Urinary bladder (tissue), 4 donors: ENCODE results near the gene CUL1. TPM values are rescaled to one million over a fixed set of nuclear protein-coding genes. Genes with fewer than 3 reads are reported as not detected.
"Not testable (repeated sequence)": the region's sequence is repeated elsewhere in the genome, so short reads cannot be mapped to it uniquely, and the experiment has no call there.

Experiments
- DNase-seq: peaks from one replicate; pipeline ENCODE4 v3.0.0-alpha.2; 2015; ENCODE audit errors: extremely low spot score
- H3K27ac ChIP-seq: one replicate; pipeline ENCODE4 v1.5.1; 2013; ENCODE audit warnings: low read depth, mild to moderate bottlenecking, moderate library complexity
- H3K36me3 ChIP-seq: one replicate; pipeline ENCODE4 v1.6.1; 2013; ENCODE audit warnings: mild to moderate bottlenecking, moderate library complexity; ENCODE audit not compliant: insufficient read depth
- H3K4me1 ChIP-seq: one replicate; pipeline ENCODE4 v1.6.1; 2013; ENCODE audit warnings: mild to moderate bottlenecking, moderate library complexity; ENCODE audit not compliant: insufficient read depth
- H3K4me3 ChIP-seq: one replicate; pipeline ENCODE4 v1.5.1; 2013; ENCODE audit warnings: low read depth, low read length
- WGBS: extraction: QIAGEN DNeasy Blood & Tissue Kit; methylation state at CpG from one replicate; pipeline ENCODE4 v1.1.7; 2013; 5-methylcytosine and 5-hydroxymethylcytosine counted together
- polyA plus RNA-seq: library from polyadenylated mRNA; stranded (reverse); fragments of 200-250 nt; gene quantifications from one replicate; pipeline ENCODE4 v1.2.3, GENCODE V29; 2013
- total RNA-seq: library from RNA; depleted of rRNA; stranded (reverse); fragments of >200 nt; gene quantifications from one replicate; pipeline ENCODE4 v1.2.3, GENCODE V29; 2014
- donor health status: healthy with polysubstance abuse.
- donor health status: healthy.

The CUL1 gene
- total and polyA plus RNA-seq, 2 donors = 48.4 to 49.8 TPM

DNA sequence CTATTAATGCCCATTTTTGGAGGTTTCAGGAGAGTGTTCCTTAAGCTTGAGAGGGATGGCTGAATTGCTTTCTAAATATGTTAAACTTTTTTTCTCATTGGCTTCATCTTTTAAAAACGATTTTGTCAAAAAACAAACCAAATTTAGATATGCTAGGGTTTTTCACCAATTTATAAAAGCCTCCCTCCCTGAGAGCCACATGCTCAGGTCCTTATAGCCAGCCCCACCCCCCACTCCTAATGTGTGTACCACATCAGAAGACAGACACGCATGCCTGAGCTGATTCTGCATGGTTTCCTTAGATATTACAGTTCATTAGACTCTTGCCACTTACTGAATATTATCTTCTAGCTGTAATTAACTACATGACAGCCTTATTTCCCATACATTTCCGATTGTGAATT, 2.0 kb downstream of the CUL1 start:
- 8% methylated on average over 3 of the region's 3 CpGs for WGBS
- H3K36me3 ChIP-seq = no peaks in the 10 kb centered on the region
- H3K27ac ChIP-seq = no peak overlapping the region
- no peak for DNase-seq
- H3K4me3 ChIP-seq = no peak overlapping the region
- peaks cover 1% of the 10 kb centered on the region for H3K4me1 ChIP-seq

- Histone ChIP-seq H3K36me3 (no peaks in the 10 kb centered on the region), H3K4me3 (peak overlapping the region; percentile 13), H3K27ac (no peak overlapping the region), H3K4me1 (peaks cover 1% of the 10 kb centered on the region)
- 37% methylated on average over 1 of the region's 1 CpG for whole genome bisulfite sequencing
- no peak for DNase-seq
Observed at GRCh38 chr7:148701414-148701813, 2.7 kb downstream of the CUL1 start.

DNA sequence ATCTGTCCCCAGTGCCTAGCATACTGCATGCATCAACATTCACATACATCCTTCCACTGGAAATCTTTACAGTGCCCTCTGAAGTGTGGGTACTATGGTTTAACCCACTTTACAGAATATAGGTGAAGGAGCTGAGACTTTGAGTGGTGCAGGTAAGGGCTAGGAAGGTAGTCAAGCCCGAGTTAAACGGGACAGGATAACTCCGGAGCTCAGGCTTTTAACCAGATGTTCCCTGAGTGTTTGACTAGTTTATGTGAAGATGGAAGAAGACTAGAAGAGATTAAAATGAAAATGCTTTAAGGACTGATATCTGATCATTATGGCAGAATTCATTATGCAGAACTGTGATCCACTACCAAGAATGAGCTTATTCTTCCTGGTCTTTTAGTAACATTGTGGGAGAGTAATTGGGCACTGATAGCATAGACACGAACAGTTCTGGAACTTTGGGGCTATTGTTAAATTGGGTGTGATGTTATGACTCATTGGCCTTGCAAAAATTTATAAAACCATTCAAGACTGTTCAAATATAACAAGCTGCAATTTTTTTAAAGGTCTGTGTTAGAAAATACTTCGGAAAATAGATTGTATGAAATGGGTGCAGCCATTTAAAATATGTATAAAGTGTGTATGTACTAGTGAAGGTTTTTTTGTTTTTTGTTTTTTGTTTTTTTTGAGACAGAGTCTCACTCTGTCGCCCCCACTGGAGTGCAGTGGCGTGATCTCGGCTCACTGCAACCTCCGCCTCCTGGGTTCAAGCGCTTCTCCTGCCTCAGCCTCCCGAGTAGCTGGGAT, 4.4 kb downstream of the CUL1 start:
- Histone ChIP-seq H3K27ac (no peak overlapping the region), H3K4me1 (peaks cover 1% of the 10 kb centered on the region), H3K36me3 (no peaks in the 10 kb centered on the region), H3K4me3 (no peak overlapping the region)
- no peak for DNase-seq
- WGBS = 87% methylated on average over 11 of the region's 11 CpGs

GRCh38 chr7:148703671-148703962, 4.9 kb downstream of the CUL1 start:
- not testable (repeated sequence) for H3K4me1 ChIP-seq, H3K36me3 ChIP-seq, H3K4me3 ChIP-seq, H3K27ac ChIP-seq, DNase-seq
- 85% methylated on average over 8 of the region's 8 CpGs for WGBS

DNA sequence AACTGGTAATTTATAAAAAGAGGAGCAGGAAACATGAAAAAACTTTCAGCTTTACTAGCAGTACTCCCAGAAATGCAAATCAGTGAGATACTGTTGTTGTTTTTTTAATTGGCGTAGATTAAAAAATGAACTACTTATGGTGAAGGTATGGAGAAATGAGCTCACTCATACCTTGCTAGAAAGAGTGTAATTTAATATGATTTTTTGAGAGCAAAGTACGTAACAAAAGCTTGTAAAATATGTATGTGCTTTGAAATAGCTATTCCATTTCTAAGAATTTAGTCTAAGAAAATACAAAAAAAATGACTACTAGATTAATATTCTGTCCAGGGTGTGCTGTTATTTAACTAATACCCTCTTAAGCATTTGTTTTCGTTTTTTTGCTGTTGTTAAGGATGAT, 5.5 kb downstream of the CUL1 start:
- no peak overlapping the region for H3K27ac ChIP-seq
- H3K4me3 ChIP-seq = no peak overlapping the region
- no peak for DNase-seq
- 74% methylated on average over 3 of the region's 3 CpGs for WGBS
- H3K36me3 ChIP-seq = no peaks in the 10 kb centered on the region
- peaks cover 4% of the 10 kb centered on the region for H3K4me1 ChIP-seq

GRCh38 chr7:148704970-148705369, 6.3 kb downstream of the CUL1 start:
- DNase-seq = no peak
- H3K4me3 ChIP-seq = no peak overlapping the region
- H3K4me1 ChIP-seq = peaks cover 4% of the 10 kb centered on the region
- WGBS = 44% methylated on average over 3 of the region's 3 CpGs
- H3K27ac ChIP-seq = no peak overlapping the region
- H3K36me3 ChIP-seq = no peaks in the 10 kb centered on the region

- 76% methylated on average over 5 of the region's 5 CpGs for WGBS
- H3K36me3 ChIP-seq = no peaks in the 10 kb centered on the region
- H3K4me3 ChIP-seq = no peak overlapping the region
- no peak for DNase-seq
- H3K27ac ChIP-seq = no peak overlapping the region
- H3K4me1 ChIP-seq = peaks cover 3% of the 10 kb centered on the region
Observed at GRCh38 chr7:148706368-148706767, 7.7 kb downstream of the CUL1 start.

GRCh38 chr7:148708026-148708885, 9.6 kb downstream of the CUL1 start:
- 74% methylated on average over 7 of the region's 7 CpGs for WGBS
- no peaks in the 10 kb centered on the region for H3K36me3 ChIP-seq
- no peak for DNase-seq
- no peak overlapping the region for H3K4me3 ChIP-seq
- peaks cover 3% of the 10 kb centered on the region for H3K4me1 ChIP-seq
- H3K27ac ChIP-seq = no peak overlapping the region

GRCh38 chr7:148709014-148709413, 10.3 kb downstream of the CUL1 start:
- Histone ChIP-seq H3K4me1 (peaks cover 3% of the 10 kb centered on the region), H3K36me3 (no peaks in the 10 kb centered on the region), H3K4me3 (no peak overlapping the region), H3K27ac (no peak overlapping the region)
- no peak for DNase-seq
- whole genome bisulfite sequencing = 56% methylated on average over 6 of the region's 6 CpGs

GRCh38 chr7:148710426-148710825, 11.7 kb downstream of the CUL1 start:
- not testable (repeated sequence) for H3K27ac ChIP-seq, H3K4me1 ChIP-seq, DNase-seq, H3K36me3 ChIP-seq, H3K4me3 ChIP-seq
- 97% methylated on average over 17 of the region's 17 CpGs for WGBS

DNA sequence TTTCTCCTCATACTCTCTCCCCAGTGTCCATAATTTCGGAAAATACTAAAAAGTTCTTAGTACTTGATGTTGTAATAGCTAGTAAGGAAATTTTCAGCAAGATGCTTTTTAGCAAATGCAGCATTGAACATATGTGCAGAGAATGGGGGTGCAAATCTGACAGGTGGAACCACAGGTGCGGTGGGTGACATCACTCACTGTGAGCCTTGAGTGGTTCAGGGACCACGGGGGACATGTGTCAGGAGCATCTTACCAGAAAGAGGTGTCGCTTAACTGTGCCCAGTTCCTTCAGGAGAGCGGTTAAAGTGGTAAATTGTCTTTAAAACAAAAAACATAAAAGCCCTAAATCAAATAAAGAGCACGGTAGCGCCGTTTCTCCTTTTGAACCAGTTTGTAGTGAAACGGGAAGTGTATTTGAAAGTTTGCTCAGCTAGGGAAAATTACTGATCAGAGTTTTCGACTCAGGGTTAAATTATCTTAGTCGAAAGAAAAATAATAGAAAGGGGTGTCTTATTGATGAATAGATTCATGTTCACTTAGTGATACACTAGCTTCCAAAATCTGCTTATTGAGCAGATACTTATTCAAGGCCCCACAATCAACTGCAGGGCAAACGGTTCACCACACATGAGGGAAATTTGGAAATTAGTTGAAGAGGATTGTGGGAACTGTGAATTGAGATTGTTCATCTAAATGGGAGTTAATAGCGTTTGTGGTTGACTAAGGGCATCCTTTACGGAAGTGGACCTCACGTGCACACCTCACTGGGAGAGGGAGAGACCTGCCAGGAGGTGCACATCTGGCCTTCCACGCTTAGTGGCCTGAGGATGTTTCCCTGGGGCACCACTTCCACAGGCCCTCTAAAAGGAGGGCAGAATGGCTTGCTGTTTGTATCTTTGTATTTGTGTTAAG, 12.7 kb downstream of the CUL1 start:
- no peak for DNase-seq
- H3K36me3 ChIP-seq = no peaks in the 10 kb centered on the region
- H3K27ac ChIP-seq = no peak overlapping the region
- 85% methylated on average over 16 of the region's 16 CpGs for WGBS
- H3K4me1 ChIP-seq = peaks cover 3% of the 10 kb centered on the region
- H3K4me3 ChIP-seq = no peak overlapping the region

DNA sequence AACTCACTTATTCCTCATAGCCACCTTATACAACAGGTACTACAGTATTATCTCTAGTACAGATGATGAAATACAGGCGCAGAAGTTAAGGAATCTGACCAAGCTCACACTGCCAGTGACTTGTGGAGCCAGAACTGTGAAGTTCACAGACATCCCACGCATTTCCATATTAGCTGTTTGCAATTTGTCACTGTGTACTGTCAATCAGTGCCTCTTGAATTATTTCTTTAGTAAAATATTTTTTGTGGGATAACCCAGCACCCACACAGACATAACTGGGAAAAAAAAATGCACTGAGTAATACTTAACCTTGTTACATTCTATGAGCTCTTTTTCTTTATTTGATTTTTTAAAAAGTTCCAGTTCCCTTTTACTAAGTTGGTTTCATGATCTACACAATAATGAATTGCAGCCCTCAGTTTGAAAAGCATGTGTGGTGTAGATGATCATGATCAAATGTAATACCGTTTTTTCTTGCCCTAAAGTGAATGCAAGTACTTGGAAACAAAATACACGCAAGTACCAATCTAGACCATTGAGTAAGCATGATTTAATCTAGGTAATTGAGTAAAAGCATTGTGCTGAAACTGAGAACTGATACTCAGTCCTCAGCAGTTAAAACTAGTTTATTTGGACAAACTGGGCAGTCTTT, 14.1 kb downstream of the CUL1 start:
- Histone ChIP-seq H3K4me1 (peaks cover 3% of the 10 kb centered on the region), H3K4me3 (no peak overlapping the region), H3K36me3 (no peaks in the 10 kb centered on the region), H3K27ac (no peak overlapping the region)
- WGBS = 76% methylated on average over 4 of the region's 4 CpGs
- no peak for DNase-seq

DNA sequence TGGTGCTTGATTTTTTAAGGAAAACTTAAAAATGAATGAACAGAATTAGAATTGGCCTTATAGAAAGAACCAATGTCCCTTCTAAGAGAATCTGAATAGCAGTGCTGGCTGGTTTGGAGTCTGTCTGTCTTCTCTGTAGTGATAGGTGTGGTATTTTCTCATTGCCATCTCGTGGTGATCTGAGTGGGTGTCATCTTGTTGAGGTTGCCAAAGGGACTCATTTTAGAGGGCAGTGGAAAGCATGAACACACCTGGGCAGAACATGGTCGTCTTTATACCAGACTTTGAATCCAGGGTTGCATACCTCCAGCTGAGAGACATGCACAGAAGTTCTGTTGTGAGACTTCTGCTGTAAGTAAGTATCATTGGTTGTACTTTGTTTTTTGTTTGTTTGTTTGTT, 15.8 kb downstream of the CUL1 start:
- 80% methylated on average over 2 of the region's 2 CpGs for WGBS
- Histone ChIP-seq H3K36me3 (no peaks in the 10 kb centered on the region), H3K4me1 (no peaks in the 10 kb centered on the region), H3K4me3 (no peak overlapping the region), H3K27ac (no peak overlapping the region)
- DNase-seq = no peak
